ENCODE measurements around the gene SPNS2.

The SPNS2 gene

DNA sequence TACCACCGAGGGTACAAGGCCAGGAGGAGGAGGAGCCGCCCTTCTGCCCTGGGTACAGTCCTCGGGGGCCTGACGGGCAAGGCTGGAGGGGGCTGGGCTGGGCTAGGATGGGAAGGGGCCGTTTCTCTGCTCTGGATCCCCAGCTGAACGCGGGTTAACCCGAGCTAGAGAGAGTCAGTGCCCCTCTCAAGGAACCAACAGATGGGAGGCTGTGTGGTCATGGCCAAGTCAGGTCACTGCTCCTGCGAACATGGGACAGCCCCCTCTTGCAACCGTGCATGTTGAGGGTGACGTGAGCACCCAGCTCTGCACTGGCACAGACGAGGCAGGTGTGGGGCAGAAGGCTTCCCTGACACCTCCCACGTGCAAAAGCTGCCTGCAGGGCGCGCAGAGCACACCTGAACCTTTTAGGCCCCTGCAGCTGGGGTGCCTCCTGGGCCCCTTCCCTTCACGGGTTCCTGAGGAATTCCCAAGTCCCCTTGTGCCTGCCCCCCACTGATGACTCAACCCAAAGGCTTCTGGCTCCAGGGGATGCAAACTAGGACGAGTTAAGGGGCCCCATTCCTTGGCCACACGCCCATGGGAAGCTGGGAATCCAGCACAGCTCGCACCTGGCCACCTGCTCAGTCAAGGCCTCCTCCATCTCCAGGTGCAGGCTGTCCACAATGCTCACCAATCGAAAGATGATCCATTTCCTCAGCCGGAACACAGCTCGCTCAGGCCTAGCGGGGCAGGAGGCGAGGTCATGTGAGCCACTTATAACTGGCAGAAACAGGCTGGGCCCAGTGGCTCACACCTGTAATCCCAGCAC lies 50.2 kb downstream of the SPNS2 start:
- no peaks in the 10 kb centered on the region for H3K9me3 ChIP-seq (ENCODE audit: control insufficient read depth, insufficient read depth, low read depth, low read length)
- peaks cover 6% of the 10 kb centered on the region; the same call in 1 of the 2 replicates for H3K4me1 ChIP-seq (ENCODE audit: control insufficient read depth, insufficient read depth, low read length)
- no peak overlapping the region for H3K4me3 ChIP-seq (ENCODE audit: low read depth, low read length)
- H3K27ac ChIP-seq (ENCODE audit: low read depth, low read length) = no peak overlapping the region; the same call in 1 of the 2 replicates
- peak overlapping the region; percentile 33 for H3K9ac ChIP-seq (ENCODE audit: low read length)
- no peaks in the 10 kb centered on the region for H3K27me3 ChIP-seq (ENCODE audit: control insufficient read depth, insufficient read depth, low read length)
- peaks cover 94% of the 10 kb centered on the region for H3K36me3 ChIP-seq (ENCODE audit: control insufficient read depth, insufficient read depth, low read length)

DNA sequence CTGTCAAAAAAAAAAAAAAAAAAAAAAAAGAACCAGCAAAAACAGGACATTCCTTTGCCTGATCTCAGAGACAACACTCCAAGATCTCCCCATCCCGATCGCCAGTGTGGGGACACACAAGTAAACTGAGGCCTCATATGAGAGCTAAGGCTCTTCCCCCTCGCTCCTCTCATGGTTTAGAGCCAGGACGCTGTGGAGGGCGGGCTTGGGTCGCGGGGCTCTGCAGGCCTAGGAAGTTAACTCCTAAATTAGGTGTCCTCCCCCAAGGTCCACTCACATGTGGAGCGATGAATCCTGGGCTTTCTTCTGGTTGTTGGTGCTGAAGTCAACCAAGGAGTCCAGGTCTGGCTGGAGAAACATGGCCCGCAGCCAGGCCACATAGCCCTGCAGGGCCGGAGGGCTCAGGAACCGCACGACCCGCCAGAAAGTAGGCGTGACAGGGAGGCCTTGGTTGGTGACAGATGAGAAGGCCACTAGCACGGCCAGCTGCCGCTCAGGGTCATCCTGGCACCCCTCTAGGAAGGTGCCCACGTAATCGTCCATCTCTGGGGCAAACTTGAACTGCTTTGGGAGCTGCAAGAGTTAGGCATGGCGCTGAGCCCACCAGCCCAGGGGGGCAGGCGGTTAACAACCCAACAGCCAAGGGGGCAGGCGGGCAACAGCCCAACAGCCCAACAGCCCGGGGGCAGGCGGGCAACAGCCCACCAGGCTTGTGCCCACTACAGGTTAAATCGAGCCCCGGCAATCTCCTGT lies 51.3 kb downstream of the SPNS2 start:
- no peak overlapping the region for H3K4me3 ChIP-seq (ENCODE audit: low read depth, low read length)
- no peaks in the 10 kb centered on the region for H3K27me3 ChIP-seq (ENCODE audit: control insufficient read depth, insufficient read depth, low read length)
- H3K9me3 ChIP-seq (ENCODE audit: control insufficient read depth, insufficient read depth, low read depth, low read length) = no peaks in the 10 kb centered on the region
- no peak overlapping the region for H3K27ac ChIP-seq (ENCODE audit: low read depth, low read length)
- peaks cover 11% of the 10 kb centered on the region; the same call in 1 of the 2 replicates for H3K4me1 ChIP-seq (ENCODE audit: control insufficient read depth, insufficient read depth, low read length)
- no peak overlapping the region for H3K9ac ChIP-seq (ENCODE audit: low read length)
- peaks cover 91% of the 10 kb centered on the region for H3K36me3 ChIP-seq (ENCODE audit: control insufficient read depth, insufficient read depth, low read length)

DNA sequence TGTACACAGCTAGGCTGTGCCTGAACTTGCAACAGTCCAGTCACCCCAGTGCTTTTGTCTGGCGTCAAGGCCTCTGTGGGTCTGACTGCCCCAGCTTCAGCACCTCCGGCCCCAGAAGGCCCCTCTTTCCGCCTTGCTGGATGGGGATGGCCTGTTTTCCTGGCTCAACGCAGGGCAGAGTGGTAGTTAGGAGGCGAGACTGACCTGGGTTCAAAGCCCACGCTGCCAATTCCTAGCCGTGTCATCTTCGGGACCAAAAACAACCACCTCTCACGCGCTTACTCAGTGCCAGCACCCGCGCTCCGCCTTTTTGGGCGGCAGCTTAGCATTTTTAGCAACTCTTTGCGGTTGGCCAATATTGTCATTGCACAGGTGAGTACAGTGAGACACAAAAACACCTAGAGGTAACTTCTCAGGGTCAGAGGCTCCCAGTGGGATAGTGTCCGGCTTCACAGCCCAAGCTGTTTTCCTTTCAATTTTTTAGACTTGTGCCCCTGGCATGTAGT lies 51.9 kb downstream of the SPNS2 start:
- H3K27ac ChIP-seq (ENCODE audit: low read depth, low read length) = no peak overlapping the region
- peaks cover 85% of the 10 kb centered on the region for H3K36me3 ChIP-seq (ENCODE audit: control insufficient read depth, insufficient read depth, low read length)
- no peaks in the 10 kb centered on the region for H3K9me3 ChIP-seq (ENCODE audit: control insufficient read depth, insufficient read depth, low read depth, low read length)
- H3K27me3 ChIP-seq (ENCODE audit: control insufficient read depth, insufficient read depth, low read length) = no peaks in the 10 kb centered on the region
- H3K9ac ChIP-seq (ENCODE audit: low read length) = no peak overlapping the region
- no peak overlapping the region for H3K4me3 ChIP-seq (ENCODE audit: low read depth, low read length)
- H3K4me1 ChIP-seq (ENCODE audit: control insufficient read depth, insufficient read depth, low read length) = peaks cover 12% of the 10 kb centered on the region

DNA sequence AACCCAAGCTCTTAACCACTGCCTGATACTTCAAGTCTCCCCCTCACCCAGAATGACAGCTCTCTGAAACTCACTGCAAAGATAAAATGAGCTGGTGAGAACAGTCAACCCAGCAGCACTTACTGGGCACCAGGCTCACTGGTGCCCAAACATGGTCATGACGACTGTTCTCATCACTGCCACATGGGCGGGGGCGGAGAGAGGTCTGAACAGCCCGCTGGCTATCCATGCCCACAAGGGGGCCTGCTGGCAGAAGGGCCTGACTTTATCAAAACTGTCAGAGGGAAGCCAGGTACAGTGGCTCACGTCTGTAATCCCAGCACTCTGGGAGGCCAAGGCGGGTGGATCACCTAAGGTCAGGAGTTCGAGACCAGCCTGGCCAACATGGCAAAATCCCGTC lies 52.5 kb downstream of the SPNS2 start:
- no peak overlapping the region for H3K27ac ChIP-seq (ENCODE audit: low read depth, low read length)
- peaks cover 81% of the 10 kb centered on the region for H3K36me3 ChIP-seq (ENCODE audit: control insufficient read depth, insufficient read depth, low read length)
- no peak overlapping the region for H3K4me3 ChIP-seq (ENCODE audit: low read depth, low read length)
- no peaks in the 10 kb centered on the region for H3K9me3 ChIP-seq (ENCODE audit: control insufficient read depth, insufficient read depth, low read depth, low read length)
- H3K27me3 ChIP-seq (ENCODE audit: control insufficient read depth, insufficient read depth, low read length) = no peaks in the 10 kb centered on the region
- no peak overlapping the region for H3K9ac ChIP-seq (ENCODE audit: low read length)
- peaks cover 18% of the 10 kb centered on the region for H3K4me1 ChIP-seq (ENCODE audit: control insufficient read depth, insufficient read depth, low read length)

DNA sequence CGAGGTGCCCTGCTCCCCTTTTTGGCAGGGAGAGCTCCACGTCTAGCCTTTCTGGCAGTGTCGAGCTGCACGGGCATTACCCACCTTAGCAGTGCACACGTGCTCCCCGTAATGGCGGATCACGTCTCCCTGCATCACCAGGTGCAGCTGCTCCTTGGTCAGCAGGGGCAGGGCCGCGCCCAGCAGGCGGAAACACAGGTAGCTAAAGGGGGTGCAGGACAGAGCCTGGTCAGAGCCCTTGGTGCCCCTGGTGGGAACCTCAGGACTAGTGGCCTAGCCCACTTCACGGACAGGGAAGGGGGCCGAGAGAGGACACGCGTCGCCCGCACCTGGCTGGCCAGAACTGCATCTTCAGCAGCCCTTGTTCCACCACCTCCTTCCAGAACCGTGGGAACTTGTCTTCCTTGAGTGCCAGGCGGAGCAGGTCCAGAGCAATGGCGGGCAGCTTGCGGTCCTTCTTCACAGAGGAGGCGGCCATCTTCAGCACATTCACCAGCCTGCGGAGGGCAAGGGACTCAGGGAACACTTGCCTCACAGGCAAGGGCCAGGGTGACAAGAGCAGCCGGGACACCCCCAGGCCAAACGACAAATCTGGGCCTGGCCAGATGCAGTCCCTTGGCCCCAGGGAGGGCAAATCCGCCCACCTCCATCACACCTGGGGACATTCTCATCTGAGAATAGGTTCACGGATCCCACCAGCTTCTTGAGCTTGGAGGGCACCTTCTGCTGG lies 53.3 kb downstream of the SPNS2 start:
- Histone ChIP-seq H3K9ac (ENCODE audit: low read length) (no peak overlapping the region), H3K4me3 (ENCODE audit: low read depth, low read length) (no peak overlapping the region), H3K4me1 (ENCODE audit: control insufficient read depth, insufficient read depth, low read length) (peaks cover 22% of the 10 kb centered on the region), H3K36me3 (ENCODE audit: control insufficient read depth, insufficient read depth, low read length) (peaks cover 73% of the 10 kb centered on the region), H3K9me3 (ENCODE audit: control insufficient read depth, insufficient read depth, low read depth, low read length) (no peaks in the 10 kb centered on the region), H3K27me3 (ENCODE audit: control insufficient read depth, insufficient read depth, low read length) (no peaks in the 10 kb centered on the region), H3K27ac (ENCODE audit: low read depth, low read length) (no peak overlapping the region)

DNA sequence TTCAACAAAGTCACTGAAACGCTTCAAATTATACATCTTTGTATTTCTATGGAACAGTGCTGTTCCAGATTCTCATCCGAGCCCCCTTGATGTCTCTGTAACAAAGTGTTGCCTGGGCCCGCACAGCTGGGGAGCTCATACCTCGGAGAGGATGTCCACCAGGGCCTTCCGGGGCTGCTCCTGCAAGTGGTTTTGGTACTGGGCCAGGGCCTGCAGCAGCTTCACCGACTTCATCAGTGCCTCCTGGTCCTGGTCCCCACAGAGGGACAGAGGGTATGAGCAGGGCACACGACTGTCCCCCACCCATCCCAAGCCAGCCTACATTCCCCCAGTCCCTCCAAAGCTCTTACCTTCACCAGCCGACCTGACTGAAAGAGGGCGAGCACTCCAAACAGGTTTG lies 55.0 kb downstream of the SPNS2 start:
- no peak overlapping the region for H3K27ac ChIP-seq (ENCODE audit: low read depth, low read length)
- H3K4me3 ChIP-seq (ENCODE audit: low read depth, low read length) = peak overlapping the region; percentile 83
- peaks cover 56% of the 10 kb centered on the region for H3K36me3 ChIP-seq (ENCODE audit: control insufficient read depth, insufficient read depth, low read length)

DNA sequence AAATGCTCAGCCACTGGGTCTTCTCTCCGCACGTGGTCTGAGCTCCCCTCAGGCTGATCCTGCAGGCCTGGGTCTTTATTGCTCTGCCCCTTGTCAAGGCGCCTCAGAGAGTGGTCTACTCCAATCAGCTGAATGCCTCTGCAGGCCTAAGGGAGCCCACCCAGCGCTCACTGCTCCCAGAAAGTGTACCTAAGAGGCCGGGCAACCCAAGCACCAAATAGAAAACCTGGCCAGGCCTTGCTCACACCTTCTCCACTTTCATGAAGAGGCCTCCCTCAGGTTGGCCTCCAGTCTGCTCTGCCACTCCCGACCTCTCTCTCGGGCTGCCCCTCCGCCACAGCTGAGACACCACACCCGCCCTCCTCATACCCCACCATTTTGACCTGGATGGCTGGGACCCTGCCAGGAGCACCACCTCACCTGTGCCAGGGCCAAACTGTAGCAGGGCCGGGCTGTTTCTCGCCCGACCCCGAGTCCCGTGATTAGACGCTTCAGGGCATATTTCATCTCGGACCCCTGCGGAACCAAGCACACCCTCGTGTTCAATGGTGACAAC lies 55.8 kb downstream of the SPNS2 start:
- no peaks in the 10 kb centered on the region for H3K9me3 ChIP-seq (ENCODE audit: control insufficient read depth, insufficient read depth, low read depth, low read length)
- peaks cover 47% of the 10 kb centered on the region for H3K36me3 ChIP-seq (ENCODE audit: control insufficient read depth, insufficient read depth, low read length)
- H3K9ac ChIP-seq (ENCODE audit: low read length) = peak overlapping the region; percentile 84
- H3K4me3 ChIP-seq (ENCODE audit: low read depth, low read length) = peak overlapping the region; percentile 83
- H3K4me1 ChIP-seq (ENCODE audit: control insufficient read depth, insufficient read depth, low read length) = peaks cover 19% of the 10 kb centered on the region
- peak overlapping the region; percentile 28 for H3K27ac ChIP-seq (ENCODE audit: low read depth, low read length)
- no peaks in the 10 kb centered on the region for H3K27me3 ChIP-seq (ENCODE audit: control insufficient read depth, insufficient read depth, low read length)

More for the DNA sequence above, 55.0 kb downstream of the SPNS2 start:
- peaks cover 22% of the 10 kb centered on the region for H3K4me1 ChIP-seq (ENCODE audit: control insufficient read depth, insufficient read depth, low read length)
- H3K27me3 ChIP-seq (ENCODE audit: control insufficient read depth, insufficient read depth, low read length) = no peaks in the 10 kb centered on the region
- H3K9me3 ChIP-seq (ENCODE audit: control insufficient read depth, insufficient read depth, low read depth, low read length) = no peaks in the 10 kb centered on the region
- H3K9ac ChIP-seq (ENCODE audit: low read length) = no peak overlapping the region

DNA sequence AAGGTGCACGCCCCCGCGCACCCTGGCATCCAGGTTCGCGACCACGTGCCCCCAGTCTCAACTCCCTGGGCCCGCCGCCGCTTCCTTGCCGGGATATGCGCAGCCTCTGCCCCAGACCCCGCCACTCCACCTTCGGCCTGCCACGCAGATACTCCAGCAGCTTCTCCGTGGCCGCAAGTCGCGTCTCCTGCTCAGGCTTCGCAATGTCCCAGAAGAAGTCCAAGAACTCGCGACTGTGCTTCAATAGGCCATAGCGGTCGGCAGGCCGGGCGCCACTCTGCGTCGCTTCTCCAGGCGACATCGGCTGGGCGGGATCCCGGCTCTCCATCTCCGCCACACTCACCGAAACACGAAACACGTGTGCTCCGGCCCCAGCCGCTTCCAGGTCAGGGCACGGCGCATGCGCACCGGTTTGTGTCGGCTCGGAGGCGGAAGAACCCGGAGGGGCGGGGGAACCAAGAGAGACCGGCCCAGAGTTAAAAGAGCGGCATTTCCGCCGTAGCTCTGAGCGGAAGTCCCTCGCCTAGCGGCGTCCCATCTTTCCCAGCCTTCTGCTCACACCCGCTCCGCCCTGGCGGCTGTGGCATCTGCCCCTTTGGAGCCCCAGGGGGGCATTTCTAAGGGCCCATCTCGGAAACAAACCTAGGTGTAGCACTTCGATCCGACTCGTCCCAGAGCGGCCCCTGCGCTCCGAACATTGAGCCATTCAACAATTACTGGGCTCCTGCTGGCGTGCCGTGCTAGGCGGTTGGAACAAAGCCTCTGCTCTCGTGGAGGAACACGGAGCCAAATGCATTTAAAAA lies 56.5 kb downstream of the SPNS2 start, which contains the start of gene MYBBP1A:
Gene MYBBP1A (minus strand): TSS at position 388 of the 803 bp plus-strand sequence. CDS start 60 bp downstream, at position 328.
- H3K4me3 ChIP-seq (ENCODE audit: low read depth, low read length) = peak within 1 kb of the TSS; percentile 83
- H3K27ac ChIP-seq (ENCODE audit: low read depth, low read length) = peak within 1 kb of the TSS; percentile 33
- H3K9me3 ChIP-seq (ENCODE audit: control insufficient read depth, insufficient read depth, low read depth, low read length) = no peaks in the 10 kb centered on the region
- H3K36me3 ChIP-seq (ENCODE audit: control insufficient read depth, insufficient read depth, low read length) = peaks cover 40% of the 10 kb centered on the region
- H3K4me1 ChIP-seq (ENCODE audit: control insufficient read depth, insufficient read depth, low read length) = peaks cover 22% of the 10 kb centered on the region
- H3K9ac ChIP-seq (ENCODE audit: low read length) = peak within 1 kb of the TSS; percentile 84
- no peaks in the 10 kb centered on the region for H3K27me3 ChIP-seq (ENCODE audit: control insufficient read depth, insufficient read depth, low read length)

DNA sequence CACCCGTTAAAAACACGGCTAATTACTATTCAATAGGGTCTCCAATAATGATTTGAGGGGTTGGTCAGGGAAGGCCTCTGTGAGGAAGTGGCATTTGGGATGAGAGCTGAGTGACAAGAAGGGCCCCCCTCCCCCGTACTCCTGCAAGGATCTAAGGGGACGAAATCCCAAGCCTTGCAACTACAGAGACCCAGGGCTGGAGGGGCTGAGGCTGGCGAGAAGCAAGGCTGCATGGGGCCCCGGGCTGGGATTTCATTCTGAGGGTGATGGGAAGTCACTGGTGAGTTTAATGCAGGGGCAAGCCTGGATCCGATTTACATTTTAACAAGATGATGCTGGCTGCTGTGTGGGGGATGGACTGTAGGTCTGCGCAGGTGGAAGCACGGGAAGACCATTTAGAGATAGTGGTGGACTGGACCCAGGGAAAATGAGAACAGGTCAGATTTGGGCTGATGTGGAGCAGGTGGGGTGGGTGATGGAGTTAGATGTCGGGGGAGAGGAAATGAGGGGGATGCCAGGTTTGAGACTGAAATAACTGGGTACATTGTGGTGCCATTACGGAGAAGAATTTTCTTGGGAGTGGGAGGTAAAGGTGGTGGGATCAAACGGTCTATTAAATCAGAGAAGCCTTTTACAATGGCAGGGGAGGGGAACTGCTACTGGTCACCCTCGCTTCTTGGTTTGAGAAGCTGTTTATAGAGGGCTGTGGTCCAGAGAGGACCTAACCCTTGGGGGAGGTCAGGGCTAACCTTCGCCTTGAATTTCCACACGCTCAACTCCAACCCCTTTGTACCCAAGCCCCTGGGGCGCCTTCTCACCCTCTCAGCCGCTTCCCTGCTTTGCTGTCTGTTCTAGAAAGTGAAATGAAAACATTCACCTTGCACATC lies 57.4 kb downstream of the SPNS2 start:
- Histone ChIP-seq H3K4me1 (ENCODE audit: control insufficient read depth, insufficient read depth, low read length) (peaks cover 26% of the 10 kb centered on the region), H3K27ac (ENCODE audit: low read depth, low read length) (peak overlapping the region; percentile 33; the same call in 1 of the 2 replicates)

More for the DNA sequence above, 57.4 kb downstream of the SPNS2 start:
- no peaks in the 10 kb centered on the region for H3K9me3 ChIP-seq (ENCODE audit: control insufficient read depth, insufficient read depth, low read depth, low read length)
- H3K4me3 ChIP-seq (ENCODE audit: low read depth, low read length) = peak overlapping the region; percentile 83
- peak overlapping the region; percentile 84 for H3K9ac ChIP-seq (ENCODE audit: low read length)
- H3K36me3 ChIP-seq (ENCODE audit: control insufficient read depth, insufficient read depth, low read length) = peaks cover 31% of the 10 kb centered on the region
- no peaks in the 10 kb centered on the region for H3K27me3 ChIP-seq (ENCODE audit: control insufficient read depth, insufficient read depth, low read length)
